DND-41 (cell line): ENCODE results near the gene LYST.

Experiments
- ATAC-seq: fragments of 200-7000 bp; cut with Tn5 transposase; 3 replicates; pipeline ENCODE4 v1.9.1; 2021; ENCODE audit warnings: low read depth; ENCODE audit not compliant: insufficient read depth
- DNase-seq: peaks from one replicate; pipeline ENCODE4 v3.0.0-alpha.2; 2020
- H2AFZ ChIP-seq: 2 replicates; pipeline ENCODE4 v1.6.0; 2012; ENCODE audit warnings: low read depth, low read length
- H3K27ac ChIP-seq: 2 replicates; pipeline ENCODE4 v1.5.1; 2012; ENCODE audit warnings: low read length, inconsistent platforms
- H3K27me3 ChIP-seq: fragments of 200-600 bp; sonication (generic); 2 replicates; pipeline ENCODE4 v1.6.0; 2012; ENCODE audit warnings: low read length, mild to moderate bottlenecking, inconsistent platforms; ENCODE audit not compliant: insufficient read depth, poor library complexity
- H3K36me3 ChIP-seq: 2 replicates; pipeline ENCODE4 v1.5.1; 2012; ENCODE audit warnings: low read length, inconsistent platforms; ENCODE audit not compliant: insufficient read depth
- H3K4me1 ChIP-seq: 2 replicates; pipeline ENCODE4 v1.5.1; 2012; ENCODE audit warnings: mild to moderate bottlenecking, low read length; ENCODE audit not compliant: insufficient read depth
- H3K4me2 ChIP-seq: 2 replicates; pipeline ENCODE4 v1.6.0; 2012; ENCODE audit warnings: mild to moderate bottlenecking, moderate library complexity, low read length, inconsistent platforms; ENCODE audit not compliant: insufficient read depth
- H3K4me3 ChIP-seq, 2 experiments: fragments of 200-600 bp in 1 of 2; shearing (Covaris generic) in 1 of 2; 2 replicates each; pipeline ENCODE4 v1.5.1; 2012 to 2016; ENCODE audit warnings: inconsistent platforms in 2 of 2, low read length in 2 of 2, mild to moderate bottlenecking in 2 of 2, low read depth in 1 of 2, moderate library complexity in 1 of 2
- H3K79me2 ChIP-seq: 2 replicates; pipeline ENCODE4 v1.6.0; 2012; ENCODE audit warnings: low read length, inconsistent platforms; ENCODE audit not compliant: insufficient read depth
- H3K9ac ChIP-seq: 2 replicates; pipeline ENCODE4 v1.6.0; 2012; ENCODE audit warnings: low read depth, mild to moderate bottlenecking, inconsistent platforms, low read length, moderate library complexity
- H3K9me3 ChIP-seq: 2 replicates; pipeline ENCODE4 v1.5.1; 2012; ENCODE audit warnings: low read length, moderate library complexity, mild to moderate bottlenecking, inconsistent platforms; ENCODE audit not compliant: insufficient read depth, severe bottlenecking
- H4K20me1 ChIP-seq: 2 replicates; pipeline ENCODE4 v1.6.0; 2012; ENCODE audit warnings: low read length; ENCODE audit not compliant: insufficient read depth
- EZH2 ChIP-seq: IDR thresholded peaks from 3 replicates; pipeline ENCODE4 v1.6.1; 2012; ENCODE audit warnings: borderline replicate concordance, low read depth, mild to moderate bottlenecking, moderate library complexity, low read length, inconsistent platforms; ENCODE audit not compliant: severe bottlenecking
- TF ChIP-seq, protein P1 (sequence below): IDR thresholded peaks from 2 replicates; pipeline ENCODE4 v1.5.1; 2012; ENCODE audit warnings: borderline replicate concordance, low read length, moderate library complexity, mild to moderate bottlenecking; ENCODE audit not compliant: poor library complexity, severe bottlenecking; ENCODE audit errors: extremely low read depth

The LYST gene

DNA sequence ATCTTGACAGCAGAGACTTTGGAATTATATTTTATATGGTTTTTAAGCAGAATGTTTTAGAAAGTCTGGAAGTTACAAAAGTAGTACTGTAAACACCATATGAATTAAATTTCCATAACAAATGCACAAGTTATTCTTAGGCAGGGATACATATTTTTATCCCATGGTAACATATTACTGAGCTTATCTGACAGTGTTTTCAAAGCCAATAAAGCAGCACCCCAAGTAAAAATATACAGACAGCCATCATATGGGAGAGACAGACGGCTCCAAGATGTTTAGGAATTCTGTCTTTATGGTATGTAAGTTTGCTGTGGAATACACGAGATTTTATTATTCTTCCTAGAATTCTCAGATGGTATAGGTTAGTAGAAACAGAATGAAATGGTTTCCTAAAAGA, 205.1 kb downstream of the LYST start:
- H2AFZ ChIP-seq: no peak overlapping the region
- no peak overlapping the region for H3K27ac ChIP-seq
- no peak for ATAC-seq
- no peak overlapping the region for H3K4me3 ChIP-seq
- no peak overlapping the region for H3K4me2 ChIP-seq
- DNase-seq: no peak
- no peaks in the 10 kb centered on the region for H3K27me3 ChIP-seq
- no peak for TF ChIP-seq EZH2
- TF ChIP-seq, protein P1, sequence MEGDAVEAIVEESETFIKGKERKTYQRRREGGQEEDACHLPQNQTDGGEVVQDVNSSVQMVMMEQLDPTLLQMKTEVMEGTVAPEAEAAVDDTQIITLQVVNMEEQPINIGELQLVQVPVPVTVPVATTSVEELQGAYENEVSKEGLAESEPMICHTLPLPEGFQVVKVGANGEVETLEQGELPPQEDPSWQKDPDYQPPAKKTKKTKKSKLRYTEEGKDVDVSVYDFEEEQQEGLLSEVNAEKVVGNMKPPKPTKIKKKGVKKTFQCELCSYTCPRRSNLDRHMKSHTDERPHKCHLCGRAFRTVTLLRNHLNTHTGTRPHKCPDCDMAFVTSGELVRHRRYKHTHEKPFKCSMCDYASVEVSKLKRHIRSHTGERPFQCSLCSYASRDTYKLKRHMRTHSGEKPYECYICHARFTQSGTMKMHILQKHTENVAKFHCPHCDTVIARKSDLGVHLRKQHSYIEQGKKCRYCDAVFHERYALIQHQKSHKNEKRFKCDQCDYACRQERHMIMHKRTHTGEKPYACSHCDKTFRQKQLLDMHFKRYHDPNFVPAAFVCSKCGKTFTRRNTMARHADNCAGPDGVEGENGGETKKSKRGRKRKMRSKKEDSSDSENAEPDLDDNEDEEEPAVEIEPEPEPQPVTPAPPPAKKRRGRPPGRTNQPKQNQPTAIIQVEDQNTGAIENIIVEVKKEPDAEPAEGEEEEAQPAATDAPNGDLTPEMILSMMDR: no peak
- H3K36me3 ChIP-seq: no peaks in the 10 kb centered on the region
- no peaks in the 10 kb centered on the region for H3K79me2 ChIP-seq
- no peak overlapping the region for H3K9ac ChIP-seq
- no peaks in the 10 kb centered on the region for H4K20me1 ChIP-seq
- no peaks in the 10 kb centered on the region for H3K4me1 ChIP-seq
- no peaks in the 10 kb centered on the region for H3K9me3 ChIP-seq

- Histone ChIP-seq H3K9me3 (no peaks in the 10 kb centered on the region), H3K36me3 (no peaks in the 10 kb centered on the region), H3K4me2 (no peak overlapping the region), H3K4me3 (no peak overlapping the region), H3K9ac (no peak overlapping the region), H3K27me3 (no peaks in the 10 kb centered on the region), H2AFZ (no peak overlapping the region), H3K4me1 (no peaks in the 10 kb centered on the region), H3K79me2 (no peaks in the 10 kb centered on the region), H3K27ac (no peak overlapping the region), H4K20me1 (no peaks in the 10 kb centered on the region)
- TF ChIP-seq, protein P1: no peak
- TF ChIP-seq EZH2: no peak
- DNase-seq: no peak
- no peak for ATAC-seq
Measured at GRCh38 chr1:235659186-235659771, 207.4 kb downstream of the LYST start.

DNA sequence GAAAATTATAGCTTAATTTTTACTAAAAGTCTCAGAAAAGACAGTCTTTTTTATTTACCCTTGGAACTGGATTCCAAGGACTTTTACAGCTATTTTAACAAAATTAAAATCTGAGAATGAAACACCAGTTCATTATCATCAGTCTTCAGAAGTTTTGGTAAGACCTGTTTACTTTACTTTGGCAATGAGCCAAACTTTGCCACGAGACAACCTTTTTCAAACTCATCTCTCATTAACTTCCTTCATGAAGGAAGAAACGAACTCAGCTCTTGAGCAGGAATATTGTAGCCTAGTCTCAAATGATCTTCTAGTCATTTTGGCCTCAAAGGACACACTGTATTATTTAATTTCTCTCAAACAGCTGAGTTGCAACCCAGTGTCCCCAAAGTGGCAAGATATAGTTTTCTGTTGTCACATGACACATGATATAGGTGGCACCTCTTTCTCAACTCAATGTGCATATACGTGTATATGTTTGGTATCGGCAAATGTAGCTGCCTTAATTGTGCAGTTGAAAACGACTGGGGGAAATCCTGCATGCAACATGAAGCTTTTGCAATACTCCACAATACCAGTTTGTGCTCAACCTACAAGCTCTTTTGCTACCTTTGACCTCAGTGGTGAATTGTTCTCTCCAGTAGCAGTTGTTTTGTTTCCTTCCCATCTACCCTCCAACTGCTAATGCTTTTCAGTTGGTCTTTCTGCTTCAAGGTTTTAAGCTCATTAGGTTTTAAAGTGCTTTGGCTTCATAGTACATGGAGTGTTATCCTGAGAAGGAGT, 208.8 kb downstream of the LYST start:
- Histone ChIP-seq H3K9me3 (no peaks in the 10 kb centered on the region), H2AFZ (no peak overlapping the region)
- DNase-seq: no peak

More for the DNA sequence above, 208.8 kb downstream of the LYST start:
- H3K4me1 ChIP-seq: no peaks in the 10 kb centered on the region
- H3K4me2 ChIP-seq: no peak overlapping the region
- H3K27ac ChIP-seq: no peak overlapping the region
- ATAC-seq: no peak
- no peaks in the 10 kb centered on the region for H3K79me2 ChIP-seq
- TF ChIP-seq, protein P1: no peak
- TF ChIP-seq EZH2: no peak
- no peaks in the 10 kb centered on the region for H3K36me3 ChIP-seq
- H4K20me1 ChIP-seq: no peaks in the 10 kb centered on the region
- no peak overlapping the region for H3K4me3 ChIP-seq
- H3K9ac ChIP-seq: no peak overlapping the region
- H3K27me3 ChIP-seq: no peaks in the 10 kb centered on the region
